ENCODE measurements around the gene OASL. TPM values are rescaled to one million over a fixed set of nuclear protein-coding genes. Genes with fewer than 3 reads are reported as not detected.

The OASL gene
- total RNA-seq, 3 donors from 2014 or later (not counting 1 experiment from before 2014, with no cell fraction given), result 7.5 to 48.0 (median 35.2) TPM

DNA sequence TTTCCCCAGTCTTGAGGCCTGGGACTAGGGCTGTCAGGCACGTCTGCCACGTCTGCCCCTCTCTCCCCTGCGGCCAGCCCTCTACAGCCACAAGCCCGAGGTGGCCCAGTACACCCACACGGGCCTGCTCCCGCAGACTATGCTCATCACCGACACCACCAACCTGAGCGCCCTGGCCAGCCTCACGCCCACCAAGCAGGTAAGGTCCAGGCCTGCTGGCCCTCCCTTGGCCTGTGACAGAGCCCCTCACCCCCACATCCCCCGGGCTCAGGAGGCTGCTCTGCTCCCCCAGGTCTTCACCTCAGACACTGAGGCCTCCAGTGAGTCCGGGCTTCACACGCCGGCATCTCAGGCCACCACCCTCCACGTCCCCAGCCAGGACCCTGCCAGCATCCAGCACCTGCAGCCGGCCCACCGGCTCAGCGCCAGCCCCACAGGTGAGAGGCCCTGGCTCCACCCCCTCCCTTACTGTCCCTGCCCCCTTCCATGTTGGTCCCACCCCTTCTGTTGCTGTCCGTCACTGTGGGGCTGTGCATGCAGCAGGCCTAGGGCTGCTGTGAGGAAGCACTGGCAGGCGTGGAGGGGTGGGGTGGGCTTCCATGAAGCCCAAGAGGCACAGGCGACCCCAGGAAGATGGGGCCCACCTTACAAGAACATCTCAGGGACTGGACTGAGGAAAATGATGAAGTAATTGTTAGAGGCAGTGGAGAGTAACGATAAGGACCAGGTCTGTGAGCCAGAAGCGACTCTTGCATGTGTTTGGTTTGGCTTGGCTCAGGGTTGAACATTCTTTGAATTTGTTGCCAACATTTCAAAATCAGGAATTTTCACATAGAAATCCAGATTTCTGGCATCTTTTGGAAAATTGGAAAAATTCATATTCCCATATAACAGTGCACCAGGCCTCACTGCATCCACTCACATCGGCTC is 39.6 kb downstream of the OASL start:
- Histone ChIP-seq H3K36me3 (ENCODE audit: control insufficient read depth, insufficient read depth, low read length) (peaks cover 24% of the 10 kb centered on the region), H3K27me3 (ENCODE audit: control insufficient read depth, insufficient read depth, low read length) (no peaks in the 10 kb centered on the region), H3K9me3 (ENCODE audit: control insufficient read depth, insufficient read depth, low read length) (no peaks in the 10 kb centered on the region), H3K4me3 (ENCODE audit: low read length) (no peak overlapping the region), H3K27ac (ENCODE audit: low read length) (no peak overlapping the region), H3K4me1 (ENCODE audit: control insufficient read depth, insufficient read depth, low read length) (peaks cover 5% of the 10 kb centered on the region)
- Mint-ChIP-seq H3K36me3 (no peaks in the 10 kb centered on the region), H3K27ac (no peak overlapping the region), H3K4me3 (no peak overlapping the region), H3K27me3 (ENCODE audit: low read depth in 2 of 2) (peaks cover 7 to 12% of the 10 kb centered on the region in 2 donors), H3K9me3 (peaks cover 0 to 10% of the 10 kb centered on the region in 2 donors), H3K4me1 (no peaks in the 10 kb centered on the region)
- TF ChIP-seq, protein P1, sequence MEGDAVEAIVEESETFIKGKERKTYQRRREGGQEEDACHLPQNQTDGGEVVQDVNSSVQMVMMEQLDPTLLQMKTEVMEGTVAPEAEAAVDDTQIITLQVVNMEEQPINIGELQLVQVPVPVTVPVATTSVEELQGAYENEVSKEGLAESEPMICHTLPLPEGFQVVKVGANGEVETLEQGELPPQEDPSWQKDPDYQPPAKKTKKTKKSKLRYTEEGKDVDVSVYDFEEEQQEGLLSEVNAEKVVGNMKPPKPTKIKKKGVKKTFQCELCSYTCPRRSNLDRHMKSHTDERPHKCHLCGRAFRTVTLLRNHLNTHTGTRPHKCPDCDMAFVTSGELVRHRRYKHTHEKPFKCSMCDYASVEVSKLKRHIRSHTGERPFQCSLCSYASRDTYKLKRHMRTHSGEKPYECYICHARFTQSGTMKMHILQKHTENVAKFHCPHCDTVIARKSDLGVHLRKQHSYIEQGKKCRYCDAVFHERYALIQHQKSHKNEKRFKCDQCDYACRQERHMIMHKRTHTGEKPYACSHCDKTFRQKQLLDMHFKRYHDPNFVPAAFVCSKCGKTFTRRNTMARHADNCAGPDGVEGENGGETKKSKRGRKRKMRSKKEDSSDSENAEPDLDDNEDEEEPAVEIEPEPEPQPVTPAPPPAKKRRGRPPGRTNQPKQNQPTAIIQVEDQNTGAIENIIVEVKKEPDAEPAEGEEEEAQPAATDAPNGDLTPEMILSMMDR (IDR thresholded peaks at IDR 0.05), result no peak
- 62% methylated on average over 23 of the region's 23 CpGs for WGBS (ENCODE audit: insufficient coverage)
- peak in 1 of 3 donors; percentile 44 for ATAC-seq
- DNase-seq, result no peak
- intact Hi-C loops (cut with micrococcal nuclease), result no loop called here

DNA sequence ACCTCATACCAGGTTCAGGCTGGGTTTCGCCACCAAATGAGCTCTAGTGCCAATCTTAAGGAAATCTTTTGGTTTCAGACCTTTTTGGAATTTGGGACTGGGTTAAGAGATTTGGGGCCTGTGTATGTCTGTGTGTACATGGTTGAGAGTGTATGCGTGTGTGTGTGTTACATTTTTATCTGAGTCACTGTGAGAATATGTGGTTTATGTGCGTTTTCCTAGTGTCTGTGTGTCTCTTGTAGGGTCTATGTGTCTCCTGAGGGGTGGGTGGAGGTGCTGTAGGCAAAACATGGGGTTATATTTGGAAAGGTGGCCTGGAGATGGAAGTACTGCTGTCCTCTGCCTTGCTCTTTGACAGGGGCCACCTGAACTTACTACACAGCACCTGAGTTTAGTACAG is 40.6 kb downstream of the OASL start:
- Histone ChIP-seq H3K27me3 (ENCODE audit: control insufficient read depth, insufficient read depth, low read length) (no peaks in the 10 kb centered on the region), H3K27ac (ENCODE audit: low read length) (no peak overlapping the region), H3K4me3 (ENCODE audit: low read length) (no peak overlapping the region), H3K9me3 (ENCODE audit: control insufficient read depth, insufficient read depth, low read length) (no peaks in the 10 kb centered on the region), H3K36me3 (ENCODE audit: control insufficient read depth, insufficient read depth, low read length) (peaks cover 13% of the 10 kb centered on the region), H3K4me1 (ENCODE audit: control insufficient read depth, insufficient read depth, low read length) (peaks cover 5% of the 10 kb centered on the region)
- peaks cover 7 to 13% of the 10 kb centered on the region in 2 donors for H3K27me3 Mint-ChIP-seq (ENCODE audit: low read depth in 2 of 2)
- 88% methylated on average over 3 of the region's 3 CpGs for WGBS (ENCODE audit: insufficient coverage)
- H3K9me3 Mint-ChIP-seq, result peaks cover 0 to 10% of the 10 kb centered on the region in 2 donors
- no peak for ATAC-seq
- no peaks in the 10 kb centered on the region for H3K36me3 Mint-ChIP-seq
- intact Hi-C loops (cut with micrococcal nuclease), result no loop called here
- no peak for DNase-seq
- no peak overlapping the region for H3K27ac Mint-ChIP-seq
- H3K4me1 Mint-ChIP-seq, result no peaks in the 10 kb centered on the region
- TF ChIP-seq, protein P1 (IDR thresholded peaks at IDR 0.05), result no peak
- no peak overlapping the region for H3K4me3 Mint-ChIP-seq

DNA sequence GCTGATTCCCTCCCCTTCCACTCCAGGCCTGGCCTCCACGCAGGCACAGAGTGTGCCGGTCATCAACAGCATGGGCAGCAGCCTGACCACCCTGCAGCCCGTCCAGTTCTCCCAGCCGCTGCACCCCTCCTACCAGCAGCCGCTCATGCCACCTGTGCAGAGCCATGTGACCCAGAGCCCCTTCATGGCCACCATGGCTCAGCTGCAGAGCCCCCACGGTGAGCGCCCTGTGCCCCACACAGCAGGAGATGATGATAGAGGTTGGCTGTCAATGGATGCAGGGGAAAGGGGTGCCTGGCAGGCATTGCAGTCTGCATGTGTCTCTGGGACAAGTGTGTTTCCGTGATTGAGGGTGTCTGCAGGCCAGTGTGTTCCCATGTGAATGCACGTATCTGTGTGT is 41.6 kb downstream of the OASL start:
- Mint-ChIP-seq H3K4me3 (no peak overlapping the region), H3K4me1 (no peaks in the 10 kb centered on the region), H3K9me3 (peaks cover 0 to 10% of the 10 kb centered on the region in 2 donors), H3K27me3 (ENCODE audit: low read depth in 2 of 2) (peaks cover 7 to 13% of the 10 kb centered on the region in 2 donors), H3K27ac (no peak overlapping the region), H3K36me3 (no peaks in the 10 kb centered on the region)
- H3K27me3 ChIP-seq (ENCODE audit: control insufficient read depth, insufficient read depth, low read length), result no peaks in the 10 kb centered on the region
- TF ChIP-seq, protein P1 (IDR thresholded peaks at IDR 0.05), result no peak
- 86% methylated on average over 9 of the region's 9 CpGs for whole genome bisulfite sequencing (ENCODE audit: insufficient coverage)
- H3K36me3 ChIP-seq (ENCODE audit: control insufficient read depth, insufficient read depth, low read length), result peaks cover 4% of the 10 kb centered on the region
- no peak overlapping the region for H3K4me3 ChIP-seq (ENCODE audit: low read length)
- no peak overlapping the region for H3K27ac ChIP-seq (ENCODE audit: low read length)
- H3K4me1 ChIP-seq (ENCODE audit: control insufficient read depth, insufficient read depth, low read length), result peaks cover 5% of the 10 kb centered on the region
- DNase-seq (no peak), ATAC-seq (no peak)
- H3K9me3 ChIP-seq (ENCODE audit: control insufficient read depth, insufficient read depth, low read length), result no peaks in the 10 kb centered on the region
- intact Hi-C loops (cut with micrococcal nuclease), result no loop called here

All from natural killer cell (primary cell).